Measurements from ENCODE around the gene CLDN19. TPM values are rescaled to one million over a fixed set of nuclear protein-coding genes. Genes with fewer than 3 reads are reported as not detected.
A peak's percentile ranks its signal among the peaks of the same experiment; 100 is the strongest.

Gene CLDN19
- total RNA-seq, 1 experiment from 2014 or later: not detected

DNA sequence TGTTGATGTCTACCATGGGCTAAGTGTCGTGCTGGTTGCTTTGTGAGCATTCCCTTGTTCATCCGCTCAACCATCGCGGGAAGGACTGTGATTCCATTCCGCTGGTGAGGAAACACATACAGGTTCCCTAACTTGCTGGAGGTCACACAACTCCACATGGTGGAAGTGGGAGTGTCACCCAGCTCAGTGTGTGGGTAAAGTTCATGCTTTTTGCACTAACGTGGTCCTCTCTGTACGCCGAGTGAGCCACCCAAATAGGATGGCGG, 4.0 kb upstream of the CLDN19 start:
- in situ Hi-C loops (cut with HindIII; ENCODE audit: low pct_unique_long_range_greater_than_20kb, low sequenced_read_pairs): no loop called here
- DNase-seq (ENCODE audit: low read depth, low spot score): no peak

DNA sequence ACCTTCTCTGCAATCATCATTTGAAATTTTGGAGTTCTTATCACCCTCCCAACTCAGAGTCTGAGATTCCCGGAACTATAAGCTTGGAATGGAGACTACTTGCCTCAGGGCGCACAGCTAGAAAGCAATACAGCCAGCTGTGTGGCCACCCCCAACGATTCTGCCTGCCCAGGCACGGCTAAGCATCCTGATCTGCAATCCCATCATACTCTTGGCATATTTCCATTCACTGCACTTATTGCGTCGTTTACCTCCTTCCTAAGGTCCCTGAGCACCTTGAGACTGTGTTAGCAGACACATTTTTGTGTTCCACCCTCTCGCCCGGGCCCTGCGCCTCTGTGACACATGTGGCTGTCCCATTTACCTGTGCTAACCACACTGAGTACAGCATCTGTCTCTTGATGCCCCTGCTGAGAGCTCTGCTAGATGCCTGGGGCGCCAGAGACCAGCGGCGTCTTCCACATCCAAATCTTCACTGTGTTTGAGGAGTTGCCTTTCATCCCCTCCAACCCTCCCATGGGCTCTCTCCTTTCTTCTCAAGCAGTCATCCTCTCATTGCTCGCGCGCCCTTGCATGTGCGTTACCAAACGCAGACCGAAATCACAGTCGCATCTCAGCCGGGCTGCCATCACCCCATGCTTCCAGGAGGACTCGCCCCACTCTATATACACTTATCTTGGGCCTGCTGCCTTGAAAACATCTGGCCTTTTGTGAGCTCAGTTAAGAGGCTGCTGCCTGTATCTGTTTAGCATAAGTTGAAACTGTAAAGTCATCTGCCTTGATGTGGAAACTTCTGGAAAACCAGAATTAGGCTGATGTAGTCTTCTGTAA, 3.5 kb upstream of the CLDN19 start:
- in situ Hi-C loops (cut with HindIII; ENCODE audit: low pct_unique_long_range_greater_than_20kb, low sequenced_read_pairs): no loop called here
- DNase-seq (ENCODE audit: low read depth, low spot score): no peak

DNA sequence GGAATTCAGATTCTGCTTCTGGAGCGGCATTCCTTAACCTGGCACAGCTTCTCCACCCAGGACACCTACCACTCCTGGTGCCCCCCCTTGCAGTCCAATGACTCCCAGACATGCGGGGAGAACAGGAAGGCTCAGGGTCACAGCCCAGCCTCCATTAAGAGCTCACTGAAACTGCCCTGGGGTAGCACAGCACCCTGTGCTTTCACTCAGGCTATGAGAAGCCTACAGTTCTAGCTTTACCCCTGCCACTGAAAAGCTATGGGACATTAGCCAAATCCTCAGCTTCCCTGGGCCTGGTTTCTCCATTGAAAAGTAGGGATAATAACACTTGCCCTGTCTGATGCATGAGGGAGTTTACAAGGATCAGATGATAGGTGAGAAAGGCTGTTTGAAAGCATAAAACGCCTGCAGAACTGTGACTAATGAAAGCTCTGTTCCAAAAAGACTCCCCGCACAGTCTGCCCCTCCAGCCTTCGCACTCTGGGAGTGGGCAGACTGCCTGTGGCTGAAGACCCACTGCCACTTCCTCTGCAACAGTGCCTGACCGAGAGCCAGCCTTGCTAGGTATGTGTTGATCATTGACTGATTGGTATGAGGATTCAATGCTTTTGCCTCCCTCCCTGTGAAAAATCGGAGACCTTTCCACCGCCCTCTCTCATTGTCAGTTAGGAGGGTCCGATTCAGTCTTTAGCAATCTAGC, 2.7 kb upstream of the CLDN19 start:
- no peak for DNase-seq (ENCODE audit: low read depth, low spot score)
- in situ Hi-C loops (cut with HindIII; ENCODE audit: low pct_unique_long_range_greater_than_20kb, low sequenced_read_pairs): no loop called here

DNA sequence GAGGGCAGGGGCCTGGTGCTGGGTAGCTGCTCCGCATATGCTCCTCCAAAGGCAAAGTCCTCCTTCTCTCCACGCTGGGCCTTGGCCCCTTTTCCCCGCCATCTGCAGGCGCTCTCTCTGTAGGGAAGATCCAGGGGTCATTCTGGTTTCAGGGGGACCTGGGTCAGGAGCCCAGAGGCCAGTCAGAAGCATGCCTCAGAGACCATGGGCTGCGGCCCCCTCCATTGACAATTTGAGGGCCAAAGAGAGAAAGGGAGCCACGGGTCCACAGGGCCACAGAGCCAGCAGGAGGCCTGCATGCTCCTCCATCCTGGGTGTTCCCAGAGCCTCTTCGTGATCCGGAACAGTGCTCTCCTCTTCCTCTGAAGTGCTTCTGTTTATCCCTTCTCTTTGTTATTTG, 2.1 kb upstream of the CLDN19 start:
- DNase-seq (ENCODE audit: low read depth, low spot score): no peak
- in situ Hi-C loops (cut with HindIII; ENCODE audit: low pct_unique_long_range_greater_than_20kb, low sequenced_read_pairs): no loop called here

DNA sequence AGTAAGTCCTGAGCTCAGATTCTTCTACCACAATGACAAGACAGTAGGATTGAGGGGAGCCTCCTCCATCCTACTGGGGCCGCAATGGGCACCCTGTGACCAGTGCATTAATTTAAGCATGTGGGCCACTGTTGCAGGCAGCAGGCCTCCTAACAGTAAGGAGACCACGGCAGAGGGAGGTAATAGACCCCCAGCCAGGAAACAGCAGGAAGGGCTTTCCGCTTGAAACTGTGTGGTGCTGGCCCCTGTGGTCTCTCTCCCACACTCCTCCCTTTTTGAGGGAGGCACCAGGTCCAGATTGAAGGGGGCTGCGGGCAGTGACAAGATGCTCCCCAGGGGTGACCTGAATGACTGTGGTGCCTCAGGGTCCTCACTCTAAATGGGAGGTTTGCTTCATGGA, 1.7 kb upstream of the CLDN19 start:
- DNase-seq (ENCODE audit: low read depth, low spot score): no peak
- in situ Hi-C loops (cut with HindIII; ENCODE audit: low pct_unique_long_range_greater_than_20kb, low sequenced_read_pairs): no loop called here

DNA sequence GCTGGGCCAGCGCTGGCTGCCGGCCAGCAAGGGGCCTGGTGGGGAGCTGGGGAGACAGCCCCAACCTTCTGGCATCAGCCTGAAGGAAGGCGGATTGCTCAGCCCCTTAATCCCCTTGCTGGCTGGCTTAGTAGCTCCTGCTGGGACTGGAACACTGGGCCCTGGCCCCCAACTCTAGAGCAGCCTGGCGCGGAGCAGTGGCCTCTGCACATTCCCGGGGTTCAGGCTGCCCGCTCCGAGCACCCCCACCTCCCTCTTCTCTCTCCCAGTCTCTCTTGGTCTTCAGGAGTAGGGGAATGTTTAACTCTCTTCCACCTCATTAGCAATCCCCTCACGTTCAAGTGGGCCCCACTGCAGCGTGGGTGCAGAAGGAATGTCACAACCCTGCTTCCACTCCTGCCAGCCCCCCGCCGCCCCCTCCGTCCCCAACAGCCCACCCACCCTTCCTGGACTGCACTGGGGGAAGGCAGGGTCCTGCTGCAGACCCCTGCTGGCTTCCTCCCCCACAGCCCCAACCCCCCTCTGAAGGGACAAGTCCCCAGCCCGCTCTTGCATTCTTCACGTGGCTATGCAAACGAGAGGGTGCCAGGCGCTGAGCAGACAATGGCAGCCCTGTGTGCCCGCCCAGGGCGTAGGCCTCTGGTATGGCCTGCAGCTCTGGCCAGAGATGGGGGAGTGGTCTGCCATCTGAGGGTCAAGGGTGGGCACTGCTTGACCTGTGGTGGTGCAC, 980 bp upstream of the CLDN19 start:
- in situ Hi-C loops (cut with HindIII; ENCODE audit: low pct_unique_long_range_greater_than_20kb, low sequenced_read_pairs): no loop called here
- DNase-seq (ENCODE audit: low read depth, low spot score): no peak

DNA sequence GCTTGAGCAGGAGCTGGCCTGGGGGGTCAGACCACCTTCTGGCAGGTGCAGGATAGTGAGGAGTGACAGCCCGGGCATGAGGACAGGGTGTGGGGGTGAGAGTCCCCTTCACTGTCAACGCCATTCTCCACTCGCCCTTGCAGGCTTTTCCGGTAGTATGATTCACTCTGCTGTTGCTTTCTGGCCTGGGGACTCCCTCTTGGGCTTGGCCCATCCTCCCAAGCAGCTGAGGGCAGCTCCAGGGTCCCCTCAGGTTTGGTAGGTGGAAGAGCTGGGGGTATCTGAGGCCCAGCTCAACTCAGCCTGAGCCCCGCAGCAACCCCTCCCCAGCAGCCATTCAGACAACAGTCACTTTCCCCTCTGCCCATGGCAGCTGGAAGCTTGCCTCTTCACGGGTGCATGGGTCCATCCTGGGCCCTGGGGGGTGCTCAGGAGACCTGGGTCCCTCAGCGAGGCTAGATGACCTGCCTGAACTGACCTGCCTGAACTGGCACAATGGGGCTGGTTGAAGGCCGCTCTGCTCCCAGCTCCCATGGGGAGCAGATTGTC, 1.3 kb downstream of the CLDN19 start:
- DNase-seq (ENCODE audit: low read depth, low spot score): no peak
- in situ Hi-C loops (cut with HindIII; ENCODE audit: low pct_unique_long_range_greater_than_20kb, low sequenced_read_pairs): no loop called here

DNA sequence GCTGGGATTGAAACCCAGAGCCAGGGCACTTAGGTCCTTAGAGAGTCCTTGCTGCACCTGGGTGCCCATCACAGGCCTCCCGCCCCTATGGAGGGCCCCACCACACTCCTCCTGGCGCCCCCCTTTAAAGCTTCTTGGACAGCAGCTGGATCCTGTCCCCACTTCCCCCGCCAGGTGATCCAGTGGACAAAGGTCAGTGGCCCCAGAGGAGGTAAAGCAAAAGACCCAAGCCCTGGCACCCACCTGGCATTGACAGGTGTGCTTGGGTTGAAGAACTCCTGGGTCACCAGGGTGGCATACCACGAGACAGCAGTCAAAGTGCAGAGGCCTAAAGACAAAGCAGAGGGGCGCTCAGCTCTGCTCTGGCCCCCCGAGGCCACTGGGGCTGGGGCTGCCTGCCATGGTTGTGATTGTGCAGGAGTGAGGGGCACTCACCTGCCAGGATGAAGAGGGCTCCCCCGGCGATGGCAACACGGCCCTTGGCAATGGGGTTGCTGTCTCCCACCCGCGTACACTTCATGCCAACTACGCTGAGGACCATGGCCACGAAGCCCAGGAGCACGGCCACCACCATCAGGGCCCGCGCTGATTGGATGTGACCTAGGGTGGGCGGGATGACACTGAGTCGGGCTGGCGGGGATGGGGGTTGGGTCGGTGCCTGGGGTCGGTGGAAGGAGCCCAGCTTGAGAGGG, 1.9 kb downstream of the CLDN19 start:
- no peak for DNase-seq (ENCODE audit: low read depth, low spot score)
- in situ Hi-C loops (cut with HindIII; ENCODE audit: low pct_unique_long_range_greater_than_20kb, low sequenced_read_pairs): no loop called here

DNA sequence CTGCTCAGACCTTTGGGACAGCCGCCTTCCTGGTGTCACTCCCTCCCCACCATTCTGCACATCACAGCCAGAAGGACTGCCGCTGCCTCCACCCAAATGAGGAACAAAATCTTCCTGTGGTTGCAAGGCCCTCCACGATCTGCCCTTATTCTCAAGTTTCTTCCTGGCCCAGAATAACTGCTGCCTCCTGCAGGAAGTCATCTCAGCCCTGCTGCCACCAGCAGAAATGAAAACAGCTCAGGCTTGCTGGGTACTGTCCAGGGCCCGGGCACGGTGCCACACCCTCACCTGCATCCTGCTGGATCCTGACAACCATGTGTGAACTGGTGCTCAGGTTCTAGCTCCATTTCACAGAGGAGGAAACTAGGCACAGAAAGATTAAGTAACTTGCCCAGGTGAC, 2.8 kb downstream of the CLDN19 start:
- in situ Hi-C loops (cut with HindIII; ENCODE audit: low pct_unique_long_range_greater_than_20kb, low sequenced_read_pairs): no loop called here
- DNase-seq (ENCODE audit: low read depth, low spot score): no peak

DNA sequence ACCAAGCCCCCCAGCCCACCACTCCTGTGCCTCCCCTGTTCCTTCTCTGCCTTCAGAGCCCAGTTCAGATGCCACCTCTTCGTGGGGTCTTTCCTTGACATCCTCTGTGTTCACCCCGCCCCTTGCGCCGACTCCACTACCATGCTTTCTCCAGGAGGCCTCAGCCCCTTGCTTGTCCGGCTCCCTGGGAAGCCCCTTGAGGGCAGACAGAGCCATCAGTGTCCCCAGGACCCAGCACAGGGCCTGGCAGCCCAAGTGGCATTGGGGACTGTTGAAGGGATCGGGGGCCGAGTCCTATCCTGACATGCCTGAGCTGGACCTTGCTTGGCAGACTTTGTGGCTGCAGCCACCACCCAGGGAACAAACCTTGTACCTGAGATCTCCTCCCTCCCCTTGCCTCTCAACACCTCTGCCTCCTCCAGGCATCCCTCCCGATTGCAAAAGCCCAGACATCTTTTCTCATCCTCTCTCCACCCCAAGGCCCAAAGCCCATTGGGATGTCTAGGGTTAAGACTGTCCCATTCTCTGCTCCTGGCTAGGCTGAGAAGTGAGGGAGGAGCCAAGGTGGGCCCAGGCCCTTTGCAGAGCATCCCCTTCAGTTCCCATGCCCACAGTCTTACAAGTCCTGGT, 3.4 kb downstream of the CLDN19 start:
- in situ Hi-C loops (cut with HindIII; ENCODE audit: low pct_unique_long_range_greater_than_20kb, low sequenced_read_pairs): no loop called here
- no peak for DNase-seq (ENCODE audit: low read depth, low spot score)

DNA sequence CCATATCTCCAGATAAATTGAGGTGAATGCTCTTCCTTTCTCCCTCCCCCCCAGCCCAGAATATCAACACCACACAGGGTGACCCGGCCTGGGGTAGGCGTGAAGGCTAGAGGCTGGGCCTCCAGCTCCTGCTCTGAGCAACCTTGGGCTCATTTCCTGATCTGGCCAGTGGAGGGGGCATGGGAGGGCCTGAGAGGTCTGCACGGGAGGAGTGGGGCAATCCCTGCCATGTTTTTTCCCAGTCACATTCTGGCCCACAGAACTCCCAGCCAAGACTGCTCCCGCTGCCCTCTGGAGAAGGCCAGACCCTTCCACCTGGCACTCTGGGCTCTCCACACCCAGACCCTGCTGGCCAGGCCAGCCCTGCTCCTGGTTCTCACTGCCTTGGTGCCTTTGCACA, 3.9 kb downstream of the CLDN19 start:
- peak; percentile 61 for DNase-seq (ENCODE audit: low read depth, low spot score)
- in situ Hi-C loops (cut with HindIII; ENCODE audit: low pct_unique_long_range_greater_than_20kb, low sequenced_read_pairs): no loop called here

DNA sequence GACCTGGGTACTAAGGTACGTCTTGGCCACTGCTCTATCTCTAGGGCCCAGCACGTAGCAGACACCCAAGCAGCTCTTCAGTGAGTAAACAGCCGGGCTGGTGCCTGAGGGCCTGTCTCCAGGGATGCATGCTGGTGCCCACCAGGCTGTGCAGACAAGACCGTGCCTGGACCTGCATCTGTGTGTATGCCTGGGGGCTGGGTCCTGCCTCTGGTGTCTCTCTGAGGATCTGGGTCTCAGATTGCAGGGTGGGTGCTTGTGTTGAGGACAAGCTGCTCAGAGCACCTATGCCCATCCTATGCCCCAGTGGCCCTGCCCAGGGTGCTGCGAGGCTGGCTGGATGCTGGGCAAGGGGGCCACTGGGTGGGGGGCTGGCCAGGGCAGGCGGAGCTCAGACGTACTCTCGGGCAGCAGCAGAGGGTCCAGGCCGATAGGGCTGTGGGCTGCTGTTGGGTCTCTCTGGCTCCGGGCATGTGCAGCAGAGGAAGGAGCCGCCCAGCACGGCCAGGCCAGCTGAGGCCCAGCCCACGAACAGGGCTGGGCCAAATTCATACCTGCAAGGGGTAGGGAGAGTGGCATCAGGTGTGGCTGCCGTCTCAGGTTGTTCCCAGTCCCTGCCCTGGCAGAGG, 4.4 kb downstream of the CLDN19 start:
- no peak for DNase-seq (ENCODE audit: low read depth, low spot score)
- in situ Hi-C loops (cut with HindIII; ENCODE audit: low pct_unique_long_range_greater_than_20kb, low sequenced_read_pairs): no loop called here

DNA sequence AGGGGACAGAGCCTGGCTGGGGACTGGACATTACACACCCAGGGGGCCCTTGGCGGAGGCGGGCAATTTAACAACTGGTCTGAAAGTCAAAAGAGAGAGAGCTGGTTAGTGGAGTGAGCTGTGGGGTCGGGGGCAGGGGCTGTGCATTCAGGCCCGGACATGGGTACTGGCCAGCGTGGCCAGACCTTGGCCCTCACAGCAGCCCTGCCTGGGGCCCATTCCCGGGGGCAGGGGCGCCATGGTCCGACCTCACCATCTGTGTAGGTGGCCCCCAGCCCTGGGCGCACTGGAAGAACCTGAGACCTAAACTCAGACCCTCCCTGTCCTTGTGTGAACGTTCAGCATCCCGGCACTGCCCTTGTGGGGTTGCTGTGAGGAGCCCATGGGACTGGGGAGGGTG, 5.0 kb downstream of the CLDN19 start:
- in situ Hi-C loops (cut with HindIII; ENCODE audit: low pct_unique_long_range_greater_than_20kb, low sequenced_read_pairs): no loop called here
- DNase-seq (ENCODE audit: low read depth, low spot score): no peak

DNA sequence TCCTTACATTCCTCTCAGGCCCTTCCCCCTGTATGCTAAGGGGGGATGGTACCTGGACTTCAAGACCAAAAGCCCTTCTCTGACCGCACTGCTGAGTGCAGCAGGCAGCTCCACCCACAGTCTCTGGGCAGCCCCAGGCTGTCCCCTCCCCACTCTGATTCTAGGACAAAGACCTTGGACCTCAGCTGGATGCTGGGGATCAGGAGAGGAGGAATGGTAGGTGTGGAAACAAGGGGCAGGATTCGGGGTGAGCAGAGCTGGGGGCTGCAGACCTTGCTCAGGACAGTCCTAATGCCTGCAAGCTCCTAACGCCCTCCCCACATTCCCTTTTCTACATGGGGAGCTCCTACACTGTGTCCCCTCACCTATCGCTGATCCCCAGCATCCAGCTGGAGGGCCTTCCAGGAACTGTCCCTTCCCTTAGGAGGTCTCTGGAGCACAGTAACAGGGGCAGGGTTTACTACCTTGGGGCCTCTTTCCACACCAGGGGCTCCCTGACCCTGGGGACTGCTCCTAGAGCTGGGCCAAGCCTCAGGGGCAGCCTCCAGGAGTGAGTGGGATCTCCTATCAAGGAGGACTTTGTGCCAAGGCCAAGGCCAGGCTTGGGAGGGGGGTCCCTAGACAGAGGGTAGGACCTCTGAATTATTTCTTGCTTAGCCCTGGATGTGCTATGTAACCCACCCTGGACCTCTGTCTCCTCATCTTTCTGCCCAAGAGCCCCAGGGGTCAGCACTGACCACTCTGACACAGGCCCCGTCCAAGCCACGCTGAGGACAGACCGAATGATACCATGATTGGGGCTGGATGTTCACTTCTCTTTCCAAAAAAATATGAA, 5.6 kb downstream of the CLDN19 start:
- no peak for DNase-seq (ENCODE audit: low read depth, low spot score)
- in situ Hi-C loops (cut with HindIII; ENCODE audit: low pct_unique_long_range_greater_than_20kb, low sequenced_read_pairs): no loop called here

DNA sequence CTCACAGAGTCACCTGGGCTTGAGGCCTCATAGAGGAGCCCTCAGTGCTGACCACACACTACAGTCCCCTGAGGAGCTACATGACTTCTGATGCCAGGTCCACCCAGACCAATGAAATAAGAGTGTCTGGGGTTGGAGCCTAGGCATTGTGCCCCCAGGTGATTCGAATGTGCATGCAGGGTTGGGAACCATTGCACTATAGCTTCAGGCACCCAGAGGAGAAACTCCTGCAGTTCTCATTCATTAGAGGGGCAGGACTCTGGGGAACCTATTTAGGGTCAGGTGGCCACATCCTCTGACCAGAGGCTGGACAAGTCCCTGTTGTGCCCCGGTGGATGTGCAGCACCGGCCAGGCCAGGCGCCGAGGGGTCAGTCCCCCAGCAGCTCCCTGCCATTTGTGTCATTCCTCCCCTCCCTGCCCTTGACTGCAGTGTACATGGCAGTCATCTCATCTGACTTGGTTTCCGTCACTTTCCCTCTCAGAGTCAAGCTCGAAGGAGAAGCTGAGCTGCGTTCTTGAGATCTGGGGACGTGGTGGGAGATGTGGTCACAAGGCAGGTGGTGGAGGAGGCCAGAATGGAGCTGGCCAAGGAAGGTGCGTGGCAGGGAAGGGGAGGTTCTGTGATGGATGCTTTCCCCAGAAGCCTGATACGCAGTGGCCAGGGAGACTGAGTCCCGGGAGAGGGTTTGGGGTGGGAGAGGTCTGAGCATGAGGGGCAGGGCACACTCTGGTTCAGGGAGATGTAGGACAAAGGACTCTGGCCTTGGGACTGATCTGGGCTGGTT, 6.4 kb downstream of the CLDN19 start:
- in situ Hi-C loops (cut with HindIII; ENCODE audit: low pct_unique_long_range_greater_than_20kb, low sequenced_read_pairs): no loop called here
- no peak for DNase-seq (ENCODE audit: low read depth, low spot score)
